GM21723 (cell line): Measurements from ENCODE around the gene DIP2A.

Experiments
- ATAC-seq: cut with Tn5 transposase; IDR thresholded peaks from one replicate; pipeline ENCODE4 v1.9.1; 2021; ENCODE audit warnings: mild to moderate bottlenecking, moderate library complexity; ENCODE audit not compliant: unreplicated experiment

DIP2A gene

DNA sequence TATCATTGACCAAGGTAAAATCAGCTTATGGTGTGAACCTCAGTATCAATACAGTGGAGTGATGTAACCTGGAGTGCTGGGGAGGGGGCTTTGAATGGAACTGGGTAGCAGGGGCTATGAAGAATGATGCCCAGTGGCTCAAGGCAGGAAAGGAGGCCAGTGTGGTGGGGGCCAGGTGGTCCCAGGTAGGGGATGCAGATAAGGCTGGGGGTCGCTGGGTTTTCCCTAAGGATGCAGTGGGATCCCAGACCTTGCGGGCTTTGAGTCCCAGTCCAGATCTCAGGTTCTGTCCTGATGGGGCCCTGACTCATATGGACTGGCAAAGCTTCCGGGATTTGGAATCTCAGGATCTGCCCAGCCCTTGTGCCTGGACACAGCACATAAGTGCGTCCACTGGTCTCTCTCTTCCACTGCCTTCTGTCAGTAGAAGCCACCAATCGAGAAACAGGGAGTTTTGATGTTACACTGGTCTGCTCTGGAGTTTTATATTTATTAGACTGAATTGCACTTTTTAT is 94.2 kb downstream of the DIP2A start:
- no peak for ATAC-seq

DNA sequence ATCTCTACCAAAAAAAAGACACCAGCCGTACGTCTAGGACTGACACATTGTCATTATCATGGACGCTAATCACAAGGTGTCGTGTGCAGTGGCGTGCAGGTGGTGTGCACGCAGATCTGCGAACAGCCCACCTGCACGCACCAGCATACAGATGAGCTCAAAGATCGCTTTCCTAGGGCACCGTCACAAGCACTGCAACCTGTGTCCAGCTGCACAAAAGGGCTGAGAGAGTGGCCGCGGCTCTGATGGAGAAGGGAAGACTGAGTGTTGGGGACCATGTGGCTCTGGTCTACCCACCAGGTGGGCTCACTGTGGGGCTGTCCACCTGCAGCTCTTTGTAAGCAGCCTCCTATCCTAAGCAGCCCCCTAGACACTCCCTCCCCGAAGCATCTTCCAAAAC is 95.3 kb downstream of the DIP2A start:
- no peak for ATAC-seq

DNA sequence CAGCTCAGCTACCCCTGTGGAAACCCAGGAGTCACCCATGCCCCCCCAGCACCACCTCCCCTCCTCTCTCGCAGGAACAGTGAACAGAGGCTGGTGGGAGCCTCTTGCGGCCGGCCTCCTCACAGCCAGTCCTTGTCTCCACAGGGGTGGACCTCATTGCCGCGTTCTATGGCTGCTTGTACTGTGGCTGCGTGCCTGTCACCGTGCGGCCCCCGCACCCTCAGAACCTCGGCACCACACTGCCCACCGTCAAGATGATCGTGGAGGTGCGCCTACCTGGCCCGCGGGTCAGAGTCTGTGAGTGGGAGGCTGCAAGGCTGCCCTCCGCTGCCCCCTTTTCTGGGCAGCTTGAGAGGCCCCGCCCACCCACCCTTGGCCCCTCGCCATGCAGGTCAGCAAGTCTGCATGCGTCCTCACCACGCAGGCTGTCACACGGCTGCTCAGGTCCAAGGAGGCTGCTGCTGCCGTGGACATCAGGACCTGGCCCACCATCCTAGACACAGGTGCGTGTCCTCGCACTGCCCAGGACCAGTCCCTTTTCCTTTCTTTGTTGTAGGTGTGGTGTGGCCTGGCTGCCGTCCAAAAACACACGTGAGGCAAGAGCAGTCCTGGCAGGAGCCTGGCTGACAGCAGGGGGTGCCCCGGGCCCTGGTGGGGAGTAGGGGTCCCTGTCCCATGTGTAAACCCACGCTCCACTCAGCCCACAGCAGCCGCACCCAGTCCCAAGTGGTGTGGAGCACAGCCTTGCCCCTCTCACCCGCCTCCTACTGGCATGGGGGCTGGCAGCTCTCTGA is 95.9 kb downstream of the DIP2A start:
- ATAC-seq, result no peak

GRCh38 chr21:46555225-46555617 is 96.5 kb downstream of the DIP2A start:
- no peak for ATAC-seq

- no peak for ATAC-seq
Measured at GRCh38 chr21:46555678-46556077, 97.0 kb downstream of the DIP2A start.

DNA sequence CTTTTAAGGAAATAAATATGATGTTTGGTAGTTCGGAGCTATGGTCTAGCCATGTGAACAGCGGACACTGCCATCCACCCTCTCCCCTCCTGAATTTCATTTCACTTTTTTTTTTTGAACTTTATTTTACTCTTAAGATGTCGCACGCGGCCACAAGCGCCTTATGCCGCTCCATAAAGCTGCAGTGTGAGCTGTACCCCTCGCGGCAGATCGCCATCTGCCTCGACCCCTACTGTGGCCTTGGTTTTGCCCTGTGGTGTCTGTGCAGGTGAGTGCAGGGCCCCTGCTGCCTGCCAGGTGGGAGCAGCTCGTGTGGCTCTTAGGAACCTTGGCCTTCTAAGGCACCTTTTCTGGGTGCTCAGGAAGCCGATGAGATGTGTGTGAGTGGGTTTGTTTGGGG is 98.1 kb downstream of the DIP2A start:
- ATAC-seq, result no peak

DNA sequence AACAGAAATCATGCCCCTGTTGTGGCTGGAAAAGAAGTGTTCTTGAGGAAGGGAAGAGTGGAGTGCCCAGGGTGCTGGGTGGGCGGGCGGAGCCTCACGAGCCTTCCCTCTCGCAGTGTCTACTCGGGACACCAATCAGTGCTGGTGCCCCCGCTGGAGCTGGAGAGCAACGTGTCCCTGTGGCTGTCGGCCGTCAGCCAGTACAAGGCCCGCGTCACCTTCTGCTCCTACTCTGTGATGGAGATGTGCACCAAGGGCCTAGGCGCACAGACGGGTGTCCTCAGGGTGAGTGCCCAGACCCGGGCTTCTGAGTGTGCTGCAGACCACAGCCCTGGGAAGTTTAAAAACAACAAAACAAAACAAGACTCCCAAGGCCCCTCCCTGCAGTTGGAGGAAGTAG is 98.8 kb downstream of the DIP2A start:
- ATAC-seq, result no peak

DNA sequence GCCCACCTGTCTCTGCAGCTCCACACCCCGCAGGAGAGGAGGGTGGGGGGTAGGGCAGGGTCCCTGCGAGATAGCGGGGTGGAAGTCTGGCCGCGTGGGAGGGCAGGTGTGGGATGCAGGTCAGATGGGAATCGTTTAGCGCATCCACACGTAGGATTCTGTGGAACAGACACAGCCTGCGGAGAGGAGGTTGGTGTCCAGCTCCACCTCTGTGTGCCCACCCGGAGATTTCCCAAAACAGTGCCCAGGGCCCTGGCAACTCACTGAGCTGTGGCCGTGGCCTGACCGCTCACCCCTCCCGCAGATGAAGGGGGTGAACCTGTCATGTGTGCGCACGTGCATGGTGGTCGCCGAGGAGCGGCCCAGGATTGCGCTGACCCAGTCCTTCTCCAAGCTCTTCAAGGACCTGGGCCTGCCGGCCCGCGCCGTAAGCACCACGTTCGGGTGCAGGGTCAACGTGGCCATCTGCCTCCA is 99.3 kb downstream of the DIP2A start:
- ATAC-seq, result no peak

DNA sequence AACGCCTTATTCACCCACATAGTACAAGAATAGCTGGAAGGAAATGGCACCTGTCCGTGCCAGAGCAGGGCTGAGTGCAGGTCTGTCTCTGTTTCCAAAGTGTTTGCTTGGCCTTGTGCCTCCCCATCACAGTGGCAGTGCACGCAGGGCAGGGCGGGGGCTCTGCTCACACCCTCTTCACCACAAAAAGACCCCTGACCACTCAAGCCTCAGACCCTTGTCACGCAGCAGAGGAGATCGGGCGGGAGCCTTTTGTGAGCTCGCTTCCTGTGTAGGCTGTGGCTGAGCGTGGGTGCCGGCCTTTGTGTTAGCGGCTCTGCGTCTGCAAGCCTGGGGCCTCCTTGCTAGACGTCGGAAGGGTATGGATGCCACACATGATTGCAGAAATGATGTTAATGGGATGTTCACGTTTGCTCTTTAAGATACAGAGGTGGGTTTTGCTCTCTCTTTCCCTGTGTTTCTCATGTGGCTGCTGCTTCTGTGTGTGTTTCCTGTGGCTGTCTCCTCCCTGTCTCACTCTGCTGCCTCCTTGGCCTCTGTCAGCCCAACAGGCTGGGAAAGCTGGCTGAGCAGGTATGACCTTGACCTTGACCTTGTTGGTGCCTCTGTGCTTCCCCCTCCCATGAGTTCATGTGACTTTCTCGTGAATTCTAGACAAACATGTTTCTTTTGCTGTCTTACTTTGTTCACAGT is 100.7 kb downstream of the DIP2A start:
- ATAC-seq, result peak; percentile 49

GRCh38 chr21:46560568-46561444 is 102.1 kb downstream of the DIP2A start:
- no peak for ATAC-seq

- no peak for ATAC-seq
Measured at GRCh38 chr21:46561445-46562090, 102.9 kb downstream of the DIP2A start.

GRCh38 chr21:46562472-46562871 is 103.8 kb downstream of the DIP2A start:
- ATAC-seq, result no peak

- no peak for ATAC-seq
Measured at GRCh38 chr21:46562964-46563607, 104.4 kb downstream of the DIP2A start.

DNA sequence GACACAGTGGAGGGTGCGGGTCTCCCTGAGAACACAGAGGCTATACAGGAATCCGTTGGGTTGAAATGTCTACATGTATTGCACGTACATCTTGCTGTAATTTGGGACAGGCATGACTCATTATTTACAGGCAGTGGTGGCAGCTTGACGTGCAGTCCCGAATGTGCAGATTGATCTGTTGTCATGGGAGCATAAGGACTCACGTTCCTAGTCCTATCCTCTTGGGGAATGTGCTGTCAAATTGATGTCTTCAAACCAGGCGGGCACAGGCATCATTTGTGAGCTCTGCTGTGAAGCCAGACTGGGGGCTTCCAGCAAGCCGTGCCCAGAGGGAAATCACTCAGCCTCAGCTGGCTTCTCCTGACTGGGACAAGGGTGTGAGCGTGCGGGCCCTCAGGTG is 105.7 kb downstream of the DIP2A start:
- ATAC-seq, result no peak

DNA sequence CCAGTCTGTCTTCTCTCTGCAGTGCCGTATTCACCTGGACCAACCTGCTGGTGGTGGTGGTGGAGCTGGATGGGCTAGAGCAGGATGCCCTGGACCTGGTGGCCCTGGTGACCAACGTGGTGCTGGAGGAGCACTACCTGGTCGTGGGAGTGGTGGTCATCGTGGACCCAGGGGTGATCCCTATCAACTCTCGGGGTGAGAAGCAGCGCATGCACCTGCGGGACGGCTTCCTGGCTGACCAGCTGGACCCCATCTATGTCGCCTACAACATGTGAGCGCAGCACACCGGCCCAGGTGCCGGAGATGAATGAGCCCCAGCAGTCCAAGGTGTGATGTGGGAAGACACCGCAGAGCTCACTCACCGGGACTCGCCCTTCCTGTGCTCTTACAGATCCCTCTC is 108.7 kb downstream of the DIP2A start:
- no peak for ATAC-seq

DNA sequence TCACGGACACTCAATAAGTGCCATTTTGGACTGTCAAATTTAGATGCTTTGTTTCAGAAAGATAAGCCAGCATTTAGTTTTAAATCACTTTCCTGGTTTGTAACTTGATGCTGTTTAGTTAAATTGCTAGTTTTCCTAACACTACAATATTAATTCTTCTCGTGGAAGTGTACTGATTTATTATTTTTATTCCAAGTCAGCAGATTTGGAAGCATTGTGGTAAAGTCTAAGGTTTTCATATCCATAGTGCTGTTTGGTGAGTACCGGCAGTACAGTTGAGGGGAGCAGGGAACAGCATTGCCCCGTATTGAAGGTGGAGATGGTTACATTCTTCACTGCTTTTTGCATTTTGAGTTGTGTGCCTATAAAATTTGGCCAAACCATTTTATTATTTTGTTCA is 109.9 kb downstream of the DIP2A start:
- no peak for ATAC-seq

DNA sequence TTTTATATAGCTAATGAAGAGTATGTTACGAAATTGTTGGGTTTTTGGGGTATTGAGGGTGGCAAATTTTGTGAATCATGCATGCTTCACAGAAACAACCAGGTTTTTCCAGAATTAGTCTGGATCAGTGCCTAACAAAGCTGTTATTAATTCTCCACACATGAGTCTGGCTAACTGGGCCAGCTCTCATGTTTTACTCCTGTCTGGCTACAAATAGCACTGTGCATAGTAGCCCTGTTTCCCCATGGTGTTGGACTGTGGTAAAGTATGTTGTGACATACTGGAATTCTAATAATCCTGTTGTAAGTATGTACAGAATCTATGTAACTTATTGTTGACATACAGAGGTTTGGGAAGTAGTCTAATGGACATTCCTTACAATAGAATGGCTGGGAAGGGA is 110.4 kb downstream of the DIP2A start:
- ATAC-seq, result no peak

- ATAC-seq, result no peak
Measured at GRCh38 chr21:46570119-46570518, 111.4 kb downstream of the DIP2A start.

DNA sequence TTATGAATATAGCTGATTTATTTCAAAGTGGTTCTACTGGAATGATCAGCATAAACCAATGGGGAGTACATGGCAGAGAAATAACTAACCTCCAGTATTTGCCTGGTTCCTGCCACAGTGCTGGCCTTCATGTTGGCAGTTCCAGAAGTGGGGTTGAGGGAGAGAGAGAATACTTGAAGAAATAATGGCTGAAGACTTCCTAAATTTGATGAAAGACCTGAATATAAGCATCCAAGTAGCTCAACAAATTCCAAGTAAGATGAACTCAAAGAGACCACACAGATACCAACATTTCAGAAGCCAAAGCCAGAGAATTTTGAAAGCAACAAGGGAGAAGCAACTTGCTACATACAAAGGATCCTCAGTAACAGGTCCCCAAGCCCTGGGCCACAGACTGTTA is 111.9 kb downstream of the DIP2A start:
- no peak for ATAC-seq

GRCh38 chr21:46572850-46573249 is 114.2 kb downstream of the DIP2A start:
- no peak for ATAC-seq
